Liver (tissue), 9 donors: ENCODE results near the gene ABRACL. TPM values are rescaled to one million over a fixed set of nuclear protein-coding genes. Genes with fewer than 3 reads are reported as not detected.

Experiments
- DNase-seq: peaks from one replicate; pipeline ENCODE4 v3.0.0-alpha.2; 2017; ENCODE audit warnings: low spot score
- H3K27ac ChIP-seq, 2 donors: one replicate each; pipeline ENCODE4 v1.7.0; 2013; ENCODE audit warnings: inconsistent platforms in 2 of 2, low read length in 2 of 2, control low read depth in 1 of 2, low read depth in 1 of 2, mild to moderate bottlenecking in 1 of 2
- H3K27me3 ChIP-seq, 4 donors: one replicate each; pipeline versions ENCODE4 v1.6.1 to v1.7.0; 2013; ENCODE audit warnings: low read length in 3 of 4, inconsistent platforms in 1 of 4, mild to moderate bottlenecking in 1 of 4, moderate library complexity in 1 of 4; ENCODE audit not compliant: control insufficient read depth in 4 of 4, insufficient read depth in 4 of 4
- H3K36me3 ChIP-seq, 4 donors: one replicate each; pipeline versions ENCODE4 v1.6.1 to v1.7.0; 2013; ENCODE audit warnings: low read length in 3 of 4, mild to moderate bottlenecking in 3 of 4, low read depth in 1 of 4, moderate library complexity in 1 of 4; ENCODE audit not compliant: control insufficient read depth in 4 of 4, insufficient read depth in 3 of 4
- H3K4me1 ChIP-seq, 4 donors: one replicate each; pipeline versions ENCODE4 v1.6.1 to v1.7.0; 2013; ENCODE audit warnings: low read length in 3 of 4, mild to moderate bottlenecking in 3 of 4, moderate library complexity in 1 of 4; ENCODE audit not compliant: control insufficient read depth in 4 of 4, insufficient read depth in 4 of 4
- H3K4me3 ChIP-seq, 3 donors: one replicate each; pipeline versions ENCODE4 v1.6.1 to v1.7.0; 2013; ENCODE audit warnings: low read length in 3 of 3, control low read depth in 1 of 3, low read depth in 1 of 3, mild to moderate bottlenecking in 1 of 3
- H3K9ac ChIP-seq, 2 donors: one replicate each; pipeline ENCODE4 v1.7.0; 2013; ENCODE audit warnings: low read length in 2 of 2, mild to moderate bottlenecking in 2 of 2, moderate library complexity in 2 of 2, control low read depth in 1 of 2, low read depth in 1 of 2
- H3K9me3 ChIP-seq, 4 donors: one replicate each; pipeline versions ENCODE4 v1.6.1 to v1.7.0; 2013; ENCODE audit warnings: low read length in 3 of 4; ENCODE audit not compliant: control insufficient read depth in 4 of 4
- EGR1 ChIP-seq, 2 donors: IDR thresholded peaks; 2 replicates each; pipeline ENCODE4 v1.6.1; 2016 to 2018; ENCODE audit warnings: antibody characterized with exemption in 2 of 2, low read depth in 2 of 2
- FOXA1 ChIP-seq: IDR thresholded peaks from 2 replicates; pipeline ENCODE4 v1.6.1; 2016; ENCODE audit warnings: antibody characterized with exemption
- FOXA2 ChIP-seq: IDR thresholded peaks from 2 replicates; pipeline ENCODE4 v1.6.1; 2016; ENCODE audit warnings: antibody characterized with exemption
- GABPA ChIP-seq, 2 donors: IDR thresholded peaks in 1 of 2; conservative IDR thresholded peaks in 1 of 2; 2 replicates each; pipeline ENCODE4 v1.6.1; 2016; ENCODE audit warnings: antibody characterized with exemption in 2 of 2, mild to moderate bottlenecking in 1 of 2, moderate library complexity in 1 of 2
- HNF4A ChIP-seq, 2 donors: conservative IDR thresholded peaks; 2 replicates each; pipeline ENCODE4 v1.6.1; 2016; ENCODE audit warnings: antibody characterized with exemption in 2 of 2, mild to moderate bottlenecking in 2 of 2
- HNF4G ChIP-seq: IDR thresholded peaks from 2 replicates; pipeline ENCODE4 v1.6.1; 2016; ENCODE audit warnings: antibody characterized with exemption
- JUND ChIP-seq, 2 donors: IDR thresholded peaks; 2 replicates each; pipeline ENCODE4 v1.6.1; 2016; ENCODE audit warnings: antibody characterized with exemption in 2 of 2
- MAX ChIP-seq: IDR thresholded peaks from 2 replicates; pipeline ENCODE4 v1.6.1; 2016; ENCODE audit warnings: antibody characterized with exemption
- NR2F2 ChIP-seq: IDR thresholded peaks from 2 replicates; pipeline ENCODE4 v1.6.1; 2016; ENCODE audit warnings: antibody characterized with exemption
- RAD21 ChIP-seq, 2 donors: IDR thresholded peaks; 2 replicates each; pipeline ENCODE4 v1.6.1; 2016; ENCODE audit warnings: antibody characterized with exemption in 2 of 2, mild to moderate bottlenecking in 2 of 2
- REST ChIP-seq: IDR thresholded peaks from 2 replicates; pipeline ENCODE4 v1.6.1; 2016; ENCODE audit warnings: antibody characterized with exemption, mild to moderate bottlenecking
- RXRA ChIP-seq, 2 donors: IDR thresholded peaks; 2 replicates each; pipeline ENCODE4 v1.6.1; 2017 to 2018; ENCODE audit warnings: antibody characterized with exemption in 2 of 2, mild to moderate bottlenecking in 1 of 2
- TAF1 ChIP-seq: conservative IDR thresholded peaks from 2 replicates; pipeline ENCODE4 v1.6.1; 2016; ENCODE audit warnings: antibody characterized with exemption, mild to moderate bottlenecking
- YY1 ChIP-seq: IDR thresholded peaks from 2 replicates; pipeline ENCODE4 v1.6.1; 2016; ENCODE audit warnings: antibody characterized with exemption, mild to moderate bottlenecking
- WGBS: extraction: QIAGEN DNeasy Blood & Tissue Kit; methylation state at CpG from one replicate; pipeline ENCODE4 v1.1.7; 2013; 5-methylcytosine and 5-hydroxymethylcytosine counted together
- polyA plus RNA-seq, 2 donors: library from polyadenylated mRNA; stranded (reverse) in 1 of 2; unstranded in 1 of 2; fragments of 200-250 nt in 1 of 2; fragments of >200 nt in 1 of 2; fragmentation: Nextera tagmentation in 1 of 2; extraction: Ambion mirVana in 1 of 2; gene quantifications; one replicate each; pipeline versions ENCODE4 v1.2.1 to v1.2.3, GENCODE V29; 2013 to 2015
- total RNA-seq, 2 donors: library from RNA; depleted of rRNA; stranded (reverse); fragments of >200 nt; gene quantifications; one replicate each; pipeline ENCODE4 v1.2.3, GENCODE V29; 2014
- TF ChIP-seq, protein P1 (sequence below): IDR thresholded peaks from 2 replicates; pipeline ENCODE4 v1.6.1; 2016; ENCODE audit warnings: antibody characterized with exemption
- TF ChIP-seq, protein P2 (sequence below): IDR thresholded peaks from 2 replicates; pipeline ENCODE4 v1.6.1; 2016; ENCODE audit warnings: antibody characterized with exemption
- TF ChIP-seq, protein P3 (sequence below): fragments of 150-350 bp; IDR thresholded peaks from 2 replicates; pipeline ENCODE4 v1.5.1; 2017; ENCODE audit warnings: improper control_type of control experiment, low read depth, low read length; ENCODE audit not compliant: missing input control
- donor health status: healthy.
- donor health status: healthy.
- donor health status: healthy.
- donor health status: healthy.
- donor health status: healthy.

ABRACL gene
- total and polyA plus RNA-seq, 4 donors = 14.2 to 66.3 (median 26.8) TPM

DNA sequence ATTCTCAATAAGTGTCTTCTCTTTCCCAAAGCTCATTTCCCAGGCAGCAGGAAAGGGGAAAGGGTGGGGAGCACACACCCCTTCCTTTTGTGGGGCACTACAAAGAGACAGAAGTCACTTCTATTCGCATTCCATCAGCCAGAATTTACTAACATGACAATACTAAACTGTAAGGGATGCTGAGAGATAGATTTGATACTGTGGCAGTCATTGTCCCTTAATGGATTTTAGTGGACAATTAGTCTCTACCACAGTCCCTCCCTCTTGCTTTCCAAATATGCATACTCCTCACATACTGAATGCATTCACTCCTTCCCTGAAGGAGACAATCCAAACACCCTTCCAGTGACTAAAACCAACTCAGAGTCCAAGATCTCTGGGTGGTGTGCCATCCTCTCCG lies 50.5 kb downstream of the ABRACL start:
- Histone ChIP-seq H3K27me3 (no peaks in the 10 kb centered on the region), H3K4me1 (no peaks in the 10 kb centered on the region), H3K36me3 (no peaks in the 10 kb centered on the region), H3K9ac (no peak overlapping the region), H3K9me3 (no peaks in the 10 kb centered on the region), H3K4me3 (no peak overlapping the region), H3K27ac (no peak overlapping the region)
- DNase-seq = no peak
- WGBS = 91% methylated on average over 2 of the region's 2 CpGs
- TF ChIP-seq JUND (IDR thresholded peaks at IDR 0.05) (no peak), HNF4G (no peak), HNF4A (conservative IDR thresholded peaks at IDR 0.05) (no peak), RXRA (IDR thresholded peaks at IDR 0.05) (no peak), FOXA1 (no peak), EGR1 (IDR thresholded peaks at IDR 0.05; ENCODE audit: low read depth in 2 of 2) (no peak), TAF1 (no peak), REST (no peak), RAD21 (IDR thresholded peaks at IDR 0.05) (no peak), FOXA2 (no peak), MAX (no peak), YY1 (no peak), NR2F2 (no peak)
- TF ChIP-seq, protein P1, sequence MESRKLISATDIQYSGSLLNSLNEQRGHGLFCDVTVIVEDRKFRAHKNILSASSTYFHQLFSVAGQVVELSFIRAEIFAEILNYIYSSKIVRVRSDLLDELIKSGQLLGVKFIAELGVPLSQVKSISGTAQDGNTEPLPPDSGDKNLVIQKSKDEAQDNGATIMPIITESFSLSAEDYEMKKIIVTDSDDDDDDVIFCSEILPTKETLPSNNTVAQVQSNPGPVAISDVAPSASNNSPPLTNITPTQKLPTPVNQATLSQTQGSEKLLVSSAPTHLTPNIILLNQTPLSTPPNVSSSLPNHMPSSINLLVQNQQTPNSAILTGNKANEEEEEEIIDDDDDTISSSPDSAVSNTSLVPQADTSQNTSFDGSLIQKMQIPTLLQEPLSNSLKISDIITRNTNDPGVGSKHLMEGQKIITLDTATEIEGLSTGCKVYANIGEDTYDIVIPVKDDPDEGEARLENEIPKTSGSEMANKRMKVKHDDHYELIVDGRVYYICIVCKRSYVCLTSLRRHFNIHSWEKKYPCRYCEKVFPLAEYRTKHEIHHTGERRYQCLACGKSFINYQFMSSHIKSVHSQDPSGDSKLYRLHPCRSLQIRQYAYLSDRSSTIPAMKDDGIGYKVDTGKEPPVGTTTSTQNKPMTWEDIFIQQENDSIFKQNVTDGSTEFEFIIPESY = no peak
- TF ChIP-seq, protein P2, sequence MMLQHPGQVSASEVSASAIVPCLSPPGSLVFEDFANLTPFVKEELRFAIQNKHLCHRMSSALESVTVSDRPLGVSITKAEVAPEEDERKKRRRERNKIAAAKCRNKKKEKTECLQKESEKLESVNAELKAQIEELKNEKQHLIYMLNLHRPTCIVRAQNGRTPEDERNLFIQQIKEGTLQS = no peak
- TF ChIP-seq, protein P3, sequence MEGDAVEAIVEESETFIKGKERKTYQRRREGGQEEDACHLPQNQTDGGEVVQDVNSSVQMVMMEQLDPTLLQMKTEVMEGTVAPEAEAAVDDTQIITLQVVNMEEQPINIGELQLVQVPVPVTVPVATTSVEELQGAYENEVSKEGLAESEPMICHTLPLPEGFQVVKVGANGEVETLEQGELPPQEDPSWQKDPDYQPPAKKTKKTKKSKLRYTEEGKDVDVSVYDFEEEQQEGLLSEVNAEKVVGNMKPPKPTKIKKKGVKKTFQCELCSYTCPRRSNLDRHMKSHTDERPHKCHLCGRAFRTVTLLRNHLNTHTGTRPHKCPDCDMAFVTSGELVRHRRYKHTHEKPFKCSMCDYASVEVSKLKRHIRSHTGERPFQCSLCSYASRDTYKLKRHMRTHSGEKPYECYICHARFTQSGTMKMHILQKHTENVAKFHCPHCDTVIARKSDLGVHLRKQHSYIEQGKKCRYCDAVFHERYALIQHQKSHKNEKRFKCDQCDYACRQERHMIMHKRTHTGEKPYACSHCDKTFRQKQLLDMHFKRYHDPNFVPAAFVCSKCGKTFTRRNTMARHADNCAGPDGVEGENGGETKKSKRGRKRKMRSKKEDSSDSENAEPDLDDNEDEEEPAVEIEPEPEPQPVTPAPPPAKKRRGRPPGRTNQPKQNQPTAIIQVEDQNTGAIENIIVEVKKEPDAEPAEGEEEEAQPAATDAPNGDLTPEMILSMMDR = no peak

DNA sequence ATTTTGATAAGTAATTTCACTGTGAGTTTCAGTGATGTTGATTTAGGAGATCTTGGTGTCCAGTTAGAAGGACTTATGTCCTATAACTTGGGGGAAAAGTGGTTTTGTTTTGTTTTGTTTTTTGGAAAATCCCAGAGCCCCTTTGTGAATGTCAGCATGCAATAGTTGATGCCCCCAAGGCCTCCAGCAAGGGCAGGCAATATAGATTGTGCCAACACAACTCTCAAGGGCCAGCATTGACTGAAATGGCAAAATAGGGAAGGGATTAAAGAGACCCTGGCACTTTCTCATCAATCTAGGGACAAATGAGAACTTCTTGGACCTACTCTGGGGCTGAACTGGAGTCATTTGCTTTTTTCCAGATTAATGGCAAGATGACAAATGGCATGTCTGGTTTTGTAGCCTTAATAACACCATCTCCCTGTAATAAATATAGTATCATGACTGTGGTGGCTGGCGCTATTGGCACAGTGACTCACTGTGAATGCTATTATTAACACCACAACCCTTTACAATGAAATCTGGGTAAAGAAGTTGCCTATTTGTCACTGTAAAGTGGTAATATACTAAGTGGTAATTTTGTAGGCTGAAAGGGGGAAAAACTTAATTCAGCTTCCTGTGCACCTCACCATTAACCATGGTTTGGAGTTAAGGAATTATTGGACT lies 51.8 kb downstream of the ABRACL start:
- H3K9ac ChIP-seq = no peak overlapping the region
- WGBS = 92% methylated on average over 1 of the region's 1 CpG
- TF ChIP-seq GABPA (IDR thresholded peaks at IDR 0.05 in 1 of 2, conservative IDR thresholded peaks at IDR 0.05 in 1 of 2) = no peak
- TF ChIP-seq, protein P1 = no peak
- no peak for TF ChIP-seq MAX
- TF ChIP-seq FOXA1 = no peak
- TF ChIP-seq, protein P3 = no peak

More for the DNA sequence above, 51.8 kb downstream of the ABRACL start:
- Histone ChIP-seq H3K27me3 (no peaks in the 10 kb centered on the region), H3K4me3 (no peak overlapping the region), H3K36me3 (no peaks in the 10 kb centered on the region), H3K4me1 (no peaks in the 10 kb centered on the region), H3K9me3 (no peaks in the 10 kb centered on the region), H3K27ac (no peak overlapping the region)
- DNase-seq = no peak
